ENCODE results near the gene UMOD.

Gene UMOD

GRCh38 chr16:20289571-20289970, 62.9 kb downstream of the UMOD start:
- Histone ChIP-seq H3K36me3 (no peaks in the 10 kb centered on the region), H3K27ac (no peak overlapping the region), H3K27me3 (ENCODE audit: insufficient read depth, low read depth, severe bottlenecking) (peaks cover 80% of the 10 kb centered on the region), H3K9me3 (ENCODE audit: severe bottlenecking) (peaks cover 3% of the 10 kb centered on the region), H3K4me3 (ENCODE audit: low read depth, low read length) (no peak overlapping the region)
- no peak for TF ChIP-seq CTCF (IDR thresholded peaks at IDR 0.05; ENCODE audit: low read depth, low read length)
- DNase-seq = no peak

DNA sequence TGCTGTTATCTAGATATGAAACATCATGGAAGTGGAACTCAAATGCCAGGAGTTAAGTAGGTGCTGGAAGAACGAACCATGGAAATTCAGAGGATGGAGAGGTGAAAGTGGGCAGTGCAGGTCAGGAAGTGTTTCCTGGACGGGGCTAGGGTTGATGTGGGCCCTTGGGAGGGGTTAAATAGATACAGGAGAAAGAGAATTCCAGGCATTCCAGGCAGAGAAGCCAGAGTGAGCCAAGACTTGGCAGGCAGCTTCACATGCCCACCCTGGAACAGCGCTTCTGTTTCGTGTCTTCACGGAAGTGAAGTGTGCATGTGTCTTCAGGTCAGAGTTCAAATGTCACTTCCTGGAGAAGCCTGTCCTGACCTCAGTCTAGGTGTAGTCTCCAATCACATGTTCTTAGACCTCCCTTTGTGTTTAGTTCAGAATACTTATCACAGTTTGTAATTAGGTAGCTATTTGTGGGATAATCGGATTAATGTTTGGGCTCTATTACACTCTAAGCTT, 66.5 kb downstream of the UMOD start:
- Histone ChIP-seq H3K9me3 (ENCODE audit: severe bottlenecking) (peaks cover 7% of the 10 kb centered on the region), H3K27me3 (ENCODE audit: insufficient read depth, low read depth, severe bottlenecking) (peaks cover 67% of the 10 kb centered on the region), H3K4me3 (ENCODE audit: low read depth, low read length) (no peak overlapping the region), H3K36me3 (no peaks in the 10 kb centered on the region), H3K27ac (no peak overlapping the region)
- no peak for TF ChIP-seq CTCF (IDR thresholded peaks at IDR 0.05; ENCODE audit: low read depth, low read length)
- no peak for DNase-seq
